Measurements from ENCODE around the gene ARID2.

- TF ChIP-seq CTCF (optimal IDR thresholded peaks at IDR 0.05 in 1 of 3, IDR thresholded peaks at IDR 0.05 in 1 of 3, conservative IDR thresholded peaks at IDR 0.05 in 1 of 3; ENCODE audit: extremely low read depth in 1 of 3, insufficient read depth in 2 of 3, low read length in 3 of 3) (no peak), EZH2 (IDR thresholded peaks at IDR 0.05; ENCODE audit: low read length) (no peak)
These were observed 179.7 kb downstream of the ARID2 start for GRCh38 chr12:45909041-45909713.

Data from keratinocyte (primary cell).